HepG2 (cell line): ENCODE data around the gene DNAJC15.

Source experiments
- ATF3 ChIP-seq: sonication (generic); formaldehyde crosslinking; IDR thresholded peaks from 2 replicates; pipeline ENCODE4 v1.4.0; 2020; ENCODE audit warnings: missing genetic modification reagents
- FOXK2 ChIP-seq: fragments of 450-650 bp; IDR thresholded peaks from 2 replicates; pipeline ENCODE4 v1.6.1; 2016
- GLI4 ChIP-seq: sonication (generic); formaldehyde crosslinking; IDR thresholded peaks from 2 replicates; pipeline ENCODE4 v1.5.1; 2020; ENCODE audit warnings: missing genetic modification reagents, mild to moderate bottlenecking, moderate library complexity, borderline replicate concordance
- MTA3 ChIP-seq: sonication (generic); formaldehyde crosslinking; IDR thresholded peaks from 2 replicates; pipeline ENCODE4 v1.4.0; 2020; ENCODE audit warnings: missing genetic modification reagents
- NCOR1 ChIP-seq: fragments of 200-600 bp; sonication (generic); IDR thresholded peaks from 2 replicates; pipeline ENCODE4 v1.7.0; 2017; ENCODE audit warnings: antibody characterized with exemption, low read length, borderline replicate concordance
- RBM22 ChIP-seq: fragments of 200-400 bp; formaldehyde crosslinking; optimal IDR thresholded peaks from 2 replicates; pipeline ENCODE3; 2017; ENCODE audit warnings: mild to moderate bottlenecking, low read length, moderate library complexity
- TARDBP ChIP-seq: sonication (generic); formaldehyde crosslinking; IDR thresholded peaks from 2 replicates; pipeline ENCODE4 v1.8.0; 2022; ENCODE audit warnings: mild to moderate bottlenecking, missing genetic modification reagents
- TSC22D2 ChIP-seq: sonication (generic); formaldehyde crosslinking; IDR thresholded peaks from 2 replicates; pipeline ENCODE4 v1.5.1; 2020; ENCODE audit warnings: missing genetic modification reagents, mild to moderate bottlenecking, borderline replicate concordance
- YY1 ChIP-seq: IDR thresholded peaks from 2 replicates; pipeline ENCODE4 v1.6.1; 2011; ENCODE audit warnings: low read length, low read depth, moderate library complexity, mild to moderate bottlenecking; ENCODE audit not compliant: insufficient read depth, insufficient replicate concordance
- ZFP1 ChIP-seq: IDR thresholded peaks from 2 replicates; pipeline ENCODE4 v1.6.1; 2016
- ZNF20 ChIP-seq: sonication (generic); formaldehyde crosslinking; IDR thresholded peaks from 2 replicates; pipeline ENCODE4 v1.4.0; 2020; ENCODE audit warnings: mild to moderate bottlenecking, moderate library complexity, missing genetic modification reagents
- TF ChIP-seq, protein P1 (sequence below): sonication (generic); formaldehyde crosslinking; IDR thresholded peaks from 2 replicates; pipeline ENCODE4 v1.5.0; 2020; ENCODE audit warnings: mild to moderate bottlenecking, missing genetic modification reagents, moderate library complexity
- TF ChIP-seq, protein P2 (sequence below): sonication (generic); formaldehyde crosslinking; IDR thresholded peaks from 2 replicates; pipeline ENCODE4 v1.4.0; 2020; ENCODE audit warnings: missing genetic modification reagents

DNA sequence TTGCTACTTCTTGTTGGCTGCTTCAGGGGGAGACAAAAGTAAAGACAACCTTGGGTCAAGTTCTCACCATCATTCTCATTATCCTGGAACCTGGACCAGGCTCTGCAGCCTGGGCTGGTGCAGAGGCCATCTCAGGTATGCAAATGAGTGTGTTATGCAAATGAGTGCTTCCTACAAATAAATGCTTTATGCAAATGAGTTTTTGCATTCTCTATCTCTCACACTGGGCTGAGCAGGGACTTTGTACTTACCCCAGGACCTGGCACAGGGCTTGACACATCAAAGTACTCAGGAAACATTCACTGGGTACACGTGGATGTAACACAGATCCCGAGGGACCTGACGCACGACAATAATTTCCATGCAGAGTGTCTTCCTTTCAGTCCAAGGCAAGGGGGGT is 103.0 kb downstream of the DNAJC15 start:
- TF ChIP-seq MTA3 (CRISPR knock-in tag) (no peak), TSC22D2 (CRISPR knock-in tag) (no peak), ZNF20 (CRISPR knock-in tag) (no peak), ZFP1 (CRISPR knock-in tag) (no peak), YY1 (no peak), GLI4 (CRISPR knock-in tag) (no peak), TARDBP (no peak), RBM22 (no peak), FOXK2 (no peak), NCOR1 (no peak), ATF3 (CRISPR knock-in tag) (no peak)
- TF ChIP-seq, protein P1, sequence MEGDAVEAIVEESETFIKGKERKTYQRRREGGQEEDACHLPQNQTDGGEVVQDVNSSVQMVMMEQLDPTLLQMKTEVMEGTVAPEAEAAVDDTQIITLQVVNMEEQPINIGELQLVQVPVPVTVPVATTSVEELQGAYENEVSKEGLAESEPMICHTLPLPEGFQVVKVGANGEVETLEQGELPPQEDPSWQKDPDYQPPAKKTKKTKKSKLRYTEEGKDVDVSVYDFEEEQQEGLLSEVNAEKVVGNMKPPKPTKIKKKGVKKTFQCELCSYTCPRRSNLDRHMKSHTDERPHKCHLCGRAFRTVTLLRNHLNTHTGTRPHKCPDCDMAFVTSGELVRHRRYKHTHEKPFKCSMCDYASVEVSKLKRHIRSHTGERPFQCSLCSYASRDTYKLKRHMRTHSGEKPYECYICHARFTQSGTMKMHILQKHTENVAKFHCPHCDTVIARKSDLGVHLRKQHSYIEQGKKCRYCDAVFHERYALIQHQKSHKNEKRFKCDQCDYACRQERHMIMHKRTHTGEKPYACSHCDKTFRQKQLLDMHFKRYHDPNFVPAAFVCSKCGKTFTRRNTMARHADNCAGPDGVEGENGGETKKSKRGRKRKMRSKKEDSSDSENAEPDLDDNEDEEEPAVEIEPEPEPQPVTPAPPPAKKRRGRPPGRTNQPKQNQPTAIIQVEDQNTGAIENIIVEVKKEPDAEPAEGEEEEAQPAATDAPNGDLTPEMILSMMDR (CRISPR knock-in tag) = no peak
- TF ChIP-seq, protein P2, sequence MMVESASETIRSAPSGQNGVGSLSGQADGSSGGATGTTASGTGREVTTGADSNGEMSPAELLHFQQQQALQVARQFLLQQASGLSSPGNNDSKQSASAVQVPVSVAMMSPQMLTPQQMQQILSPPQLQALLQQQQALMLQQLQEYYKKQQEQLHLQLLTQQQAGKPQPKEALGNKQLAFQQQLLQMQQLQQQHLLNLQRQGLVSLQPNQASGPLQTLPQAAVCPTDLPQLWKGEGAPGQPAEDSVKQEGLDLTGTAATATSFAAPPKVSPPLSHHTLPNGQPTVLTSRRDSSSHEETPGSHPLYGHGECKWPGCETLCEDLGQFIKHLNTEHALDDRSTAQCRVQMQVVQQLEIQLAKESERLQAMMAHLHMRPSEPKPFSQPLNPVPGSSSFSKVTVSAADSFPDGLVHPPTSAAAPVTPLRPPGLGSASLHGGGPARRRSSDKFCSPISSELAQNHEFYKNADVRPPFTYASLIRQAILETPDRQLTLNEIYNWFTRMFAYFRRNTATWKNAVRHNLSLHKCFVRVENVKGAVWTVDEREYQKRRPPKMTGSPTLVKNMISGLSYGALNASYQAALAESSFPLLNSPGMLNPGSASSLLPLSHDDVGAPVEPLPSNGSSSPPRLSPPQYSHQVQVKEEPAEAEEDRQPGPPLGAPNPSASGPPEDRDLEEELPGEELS (CRISPR knock-in tag) = no peak
